Measurements from ENCODE around the gene GPR17.

The GPR17 gene

DNA sequence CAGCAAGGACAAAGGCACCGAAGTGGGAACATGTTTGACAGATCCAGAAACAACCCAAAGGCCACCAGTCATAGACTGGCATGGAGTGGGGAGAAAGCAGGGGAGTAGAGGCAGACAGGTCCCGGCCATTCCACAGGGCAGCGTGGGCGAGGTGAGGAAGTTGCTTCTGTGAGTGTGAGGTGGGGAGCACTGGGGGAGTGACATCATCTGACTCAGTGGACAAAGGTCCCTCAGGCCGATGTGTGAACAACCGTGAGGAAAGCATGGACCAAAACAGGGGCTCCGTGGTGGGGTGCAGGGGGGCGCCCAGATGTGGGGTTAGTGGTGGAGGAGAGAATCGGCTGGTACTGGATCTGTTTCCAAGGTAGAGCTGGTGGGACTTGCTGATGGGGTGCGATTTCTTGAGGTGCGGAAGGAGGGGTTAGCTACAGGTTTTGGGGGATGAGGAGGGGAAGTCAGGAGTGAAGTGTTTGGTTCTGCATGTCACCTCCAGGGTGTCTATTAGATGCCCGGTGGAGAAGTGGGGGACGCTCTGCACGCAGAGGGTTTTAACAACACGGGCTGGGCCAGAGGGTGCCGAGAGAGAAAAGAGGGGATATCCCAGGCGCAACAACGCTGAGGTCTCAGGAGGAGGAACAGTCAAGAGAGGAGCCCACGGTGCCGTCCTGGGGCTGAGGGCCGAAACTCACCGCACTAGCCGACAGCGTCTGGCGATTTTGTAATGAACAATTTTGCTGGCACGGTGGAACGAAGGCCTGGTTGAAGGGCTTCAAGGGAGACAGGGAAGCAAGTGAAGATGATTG lies 52.8 kb downstream of the GPR17 start:
- DNase-seq, result no peak

GRCh38 chr2:127700527-127701192 lies 54.7 kb downstream of the GPR17 start:
- peak; percentile 38 for DNase-seq

- DNase-seq, result peak; percentile 95
These were observed 55.3 kb downstream of the GPR17 start, which contains the start of gene SFT2D3 for GRCh38 chr2:127701193-127701650. TSS of gene SFT2D3 (plus strand) at chr2:127701497. CDS start at chr2:127701529, 32 bp downstream.

GRCh38 chr2:127701651-127702394 lies 55.9 kb downstream of the GPR17 start:
- peak; percentile 80 for DNase-seq

All from retina (tissue), 1 donor.